Stimulated activated CD8-positive, alpha-beta memory T cell treated with anti-CD3 and anti-CD28 coated beads, Interleukin-4, amount 100 ng/mL, for 1 hour (primary cell): ENCODE measurements around the gene FOXP1.

Experiments used
- DNase-seq, 2 donors: peaks; one replicate each; pipeline ENCODE4 v3.0.0-alpha.2; 2020; ENCODE audit warnings: low read depth in 2 of 2, low spot score in 1 of 2

Gene FOXP1

DNA sequence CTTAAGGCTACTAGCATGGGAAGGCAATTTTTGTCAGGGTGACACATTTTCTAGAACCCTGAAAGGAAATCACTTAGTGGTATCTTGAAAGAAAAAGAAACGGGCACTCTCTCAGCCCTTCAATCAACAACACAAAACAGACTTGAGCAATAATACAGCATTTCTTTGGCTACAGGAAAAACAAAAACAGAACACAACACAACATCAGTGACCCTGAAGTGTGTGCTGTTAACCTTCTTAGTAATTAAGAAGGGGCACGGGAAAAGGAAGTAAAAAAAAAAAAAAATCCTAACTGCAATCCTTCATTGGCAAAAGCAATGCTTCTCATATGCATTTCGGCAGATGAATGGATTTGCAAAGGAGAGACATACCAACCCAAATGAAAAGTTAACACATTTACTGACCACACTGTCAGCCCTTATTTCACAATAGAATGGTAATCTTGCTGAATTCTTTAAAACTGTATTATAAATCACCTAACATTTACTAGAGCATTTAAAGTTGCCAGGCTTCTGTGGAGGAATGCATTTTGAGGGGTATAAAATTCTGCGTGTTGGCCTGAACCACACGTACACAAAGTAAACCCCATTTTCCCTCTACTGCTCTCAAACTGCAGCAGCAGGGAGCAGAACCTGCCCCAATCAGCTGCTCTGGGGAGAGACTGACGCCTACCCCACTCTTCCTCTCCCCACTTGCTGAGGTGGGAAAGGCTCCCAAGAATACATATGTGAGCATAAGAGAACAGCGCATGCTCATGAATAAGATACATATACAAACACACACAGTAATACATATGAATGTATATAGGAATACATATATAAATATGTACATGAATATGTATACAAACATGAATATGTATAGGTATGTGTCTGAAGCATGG, 198.5 kb downstream of the FOXP1 start:
- no peak for DNase-seq

DNA sequence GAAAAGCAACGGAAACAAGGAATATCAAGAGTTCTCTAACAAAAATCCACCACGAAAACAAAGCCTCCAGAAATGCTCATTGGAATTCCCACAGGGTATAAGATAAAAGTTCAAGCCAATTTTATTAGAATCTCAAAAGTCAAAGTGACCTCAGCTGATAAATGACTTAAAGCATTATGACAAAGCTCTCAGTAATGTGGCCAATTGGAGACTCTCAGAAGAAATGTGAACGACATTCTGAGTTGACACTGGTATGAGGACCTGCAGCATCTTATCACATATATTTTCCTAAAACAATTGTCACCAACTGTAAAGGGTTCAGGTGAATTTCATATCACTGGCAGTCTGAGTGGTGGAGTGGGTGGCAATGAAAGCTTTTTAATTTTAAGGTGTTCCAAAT, 199.1 kb downstream of the FOXP1 start:
- no peak for DNase-seq

DNA sequence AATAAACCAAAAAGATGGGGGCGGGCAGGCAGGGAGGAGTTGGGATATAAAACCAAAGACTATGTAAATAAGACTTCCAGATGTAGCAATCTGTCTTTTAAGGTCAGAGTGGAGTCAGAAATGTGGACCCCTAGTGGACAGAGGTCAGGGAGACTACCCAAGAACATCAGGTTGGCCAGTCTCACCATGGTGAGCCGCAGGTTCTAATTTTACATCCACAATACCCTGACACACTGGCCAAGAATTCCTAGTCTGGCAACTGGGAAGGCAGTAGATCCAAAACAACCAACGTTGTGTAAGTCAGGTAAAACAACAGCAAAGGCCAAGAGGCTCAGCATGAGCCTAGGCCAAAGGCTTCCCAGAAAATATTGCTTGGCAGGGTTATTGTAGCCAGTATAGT, 203.4 kb downstream of the FOXP1 start:
- no peak for DNase-seq

DNA sequence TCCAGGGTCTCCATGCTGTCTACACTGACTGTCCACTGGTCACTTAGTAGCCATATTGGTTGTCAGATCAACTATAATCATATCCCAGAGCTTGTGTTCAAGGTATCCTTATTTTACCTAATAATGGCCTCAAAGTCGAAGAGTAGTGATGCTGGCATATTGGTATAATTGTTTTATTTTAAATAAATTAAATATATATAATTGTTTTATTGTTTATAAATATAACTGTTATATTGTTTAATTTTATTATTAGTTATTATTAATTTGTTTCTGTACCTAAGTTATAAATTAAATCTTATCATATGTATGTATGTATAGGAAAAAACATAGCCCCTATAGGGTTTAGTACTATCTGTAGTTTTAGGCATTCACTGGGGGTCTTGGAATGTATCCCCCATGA, 205.0 kb downstream of the FOXP1 start:
- no peak for DNase-seq

DNA sequence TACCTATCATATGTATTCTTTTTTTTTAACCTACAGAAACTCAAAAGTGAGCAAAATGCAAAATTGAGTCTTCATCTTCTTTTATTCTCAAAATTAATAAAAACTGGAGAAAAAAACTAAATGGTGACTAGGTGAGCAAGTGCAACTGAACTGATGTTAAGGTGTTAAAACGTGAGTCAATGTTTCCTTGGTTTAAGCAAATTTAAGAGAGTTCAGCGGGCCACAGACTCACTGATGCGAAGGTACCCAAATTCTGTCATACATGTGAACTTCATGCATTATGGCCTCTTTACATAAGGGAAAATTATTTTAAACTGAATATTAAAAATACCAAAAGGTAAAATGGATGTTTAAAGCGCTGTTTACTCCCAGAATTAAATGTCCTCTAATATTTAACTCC, 206.6 kb downstream of the FOXP1 start:
- DNase-seq, result no peak

DNA sequence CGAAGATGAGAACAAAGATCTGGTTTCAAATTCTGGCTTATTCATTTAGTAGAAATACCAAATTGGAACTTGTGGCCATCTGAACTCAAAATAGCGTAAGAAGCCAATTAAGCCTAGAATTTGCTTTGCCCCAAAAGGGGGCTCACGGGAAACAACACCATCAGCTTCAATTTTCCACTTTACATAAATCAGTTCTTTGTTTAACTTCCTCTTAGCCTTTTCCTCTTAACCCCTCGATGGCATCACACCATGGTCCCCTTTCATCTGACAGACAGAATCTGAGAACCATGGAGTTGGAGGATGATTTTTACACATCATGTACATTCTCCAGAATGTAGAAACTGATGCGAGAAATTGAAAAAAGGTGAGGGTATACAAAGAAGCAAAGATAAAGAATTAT, 207.0 kb downstream of the FOXP1 start:
- DNase-seq, result no peak

DNA sequence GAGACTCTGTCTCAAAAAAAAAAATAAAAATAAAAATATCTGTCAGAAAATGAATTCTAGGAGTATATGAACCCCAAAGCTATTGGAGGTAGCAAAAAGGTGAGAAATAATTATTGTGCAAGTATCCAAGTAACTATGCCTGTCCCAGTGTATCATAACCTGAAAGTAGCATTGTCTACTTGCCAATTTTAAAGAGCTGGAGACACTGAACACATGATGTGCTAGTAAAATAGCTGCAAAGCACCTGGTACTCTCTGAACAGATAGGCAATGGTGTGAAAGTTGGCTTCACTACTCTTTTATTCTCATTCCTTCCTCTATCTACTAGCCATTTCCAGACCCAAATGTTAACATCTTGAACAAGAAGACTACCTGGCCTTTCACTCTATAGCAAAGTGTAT, 208.9 kb downstream of the FOXP1 start:
- DNase-seq, result no peak

DNA sequence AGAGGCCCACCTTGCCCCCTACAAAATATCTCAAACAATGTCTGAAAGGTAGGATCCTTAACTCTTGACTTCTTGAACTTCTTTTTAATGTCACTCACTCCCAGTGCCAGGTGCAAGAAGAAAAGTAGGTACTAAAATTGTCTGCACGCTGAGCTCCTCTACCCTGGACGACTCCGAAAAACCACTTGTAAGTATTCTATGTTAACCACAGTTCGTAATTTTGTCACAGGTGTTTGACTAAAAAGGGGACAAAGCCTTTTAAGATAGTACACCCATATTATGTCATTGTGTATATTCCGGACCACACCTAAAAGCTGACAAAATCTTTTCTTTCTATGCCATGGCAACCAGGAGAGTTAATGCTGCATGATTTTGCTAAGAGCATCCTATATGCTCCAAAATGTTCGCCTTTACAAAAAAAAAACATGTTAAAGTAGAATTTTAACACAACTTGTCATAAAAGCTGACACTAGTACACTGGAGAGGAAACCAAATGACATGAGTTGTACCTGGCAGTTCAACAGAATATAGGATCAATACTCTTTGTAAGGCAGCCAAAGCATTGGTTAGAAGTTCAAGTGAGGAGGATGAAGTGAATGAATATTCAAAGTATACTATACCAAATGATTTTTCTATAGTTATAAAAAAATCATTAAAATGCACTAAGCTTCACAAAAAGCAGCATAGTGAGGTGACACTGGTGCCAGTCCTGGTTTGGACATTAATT, 210.5 kb downstream of the FOXP1 start:
- DNase-seq, result no peak

DNA sequence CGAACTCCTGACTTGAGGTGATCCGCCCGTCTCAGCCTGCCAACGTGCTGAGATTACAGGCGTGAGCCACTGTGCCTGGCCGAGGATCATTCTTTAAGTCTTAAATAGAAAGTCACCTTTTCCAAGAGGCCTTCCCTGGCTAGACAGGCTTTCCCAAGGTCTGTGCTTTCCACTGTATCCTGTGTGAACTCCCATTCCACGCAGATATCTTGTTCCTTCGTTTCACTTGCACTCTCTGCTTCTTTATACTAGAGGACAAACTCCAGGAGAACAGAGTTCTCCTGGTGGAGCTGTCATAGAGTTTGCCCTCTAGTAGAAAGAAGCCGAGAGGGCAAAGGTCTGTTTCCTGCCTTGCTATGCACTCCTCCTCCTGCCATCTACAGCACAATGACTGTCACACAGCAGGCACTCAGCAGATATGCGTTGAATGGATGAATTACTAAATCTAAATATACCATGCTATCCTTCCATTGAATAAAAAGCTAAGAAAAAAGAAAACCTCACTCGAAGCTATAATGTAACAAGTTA, 211.2 kb downstream of the FOXP1 start:
- no peak for DNase-seq

DNA sequence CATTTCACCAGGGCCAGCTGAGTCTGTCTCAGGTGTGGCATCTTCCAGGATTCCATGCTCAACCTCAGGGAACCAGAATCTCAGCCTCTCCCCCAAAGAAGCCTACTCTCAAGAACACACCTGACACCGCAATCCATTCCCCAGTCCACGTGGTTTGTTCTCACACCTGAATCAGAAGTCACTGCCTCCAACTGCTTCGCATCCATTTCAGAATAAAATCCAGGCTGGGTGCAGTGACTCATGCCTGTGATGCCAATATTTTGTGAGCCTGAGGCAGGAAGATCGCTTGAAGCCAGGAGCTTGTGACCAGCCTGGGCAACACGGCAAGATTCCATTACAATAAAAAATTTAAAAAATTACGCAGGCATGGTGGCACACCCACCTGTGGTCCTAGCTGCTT, 212.2 kb downstream of the FOXP1 start:
- DNase-seq, result no peak

DNA sequence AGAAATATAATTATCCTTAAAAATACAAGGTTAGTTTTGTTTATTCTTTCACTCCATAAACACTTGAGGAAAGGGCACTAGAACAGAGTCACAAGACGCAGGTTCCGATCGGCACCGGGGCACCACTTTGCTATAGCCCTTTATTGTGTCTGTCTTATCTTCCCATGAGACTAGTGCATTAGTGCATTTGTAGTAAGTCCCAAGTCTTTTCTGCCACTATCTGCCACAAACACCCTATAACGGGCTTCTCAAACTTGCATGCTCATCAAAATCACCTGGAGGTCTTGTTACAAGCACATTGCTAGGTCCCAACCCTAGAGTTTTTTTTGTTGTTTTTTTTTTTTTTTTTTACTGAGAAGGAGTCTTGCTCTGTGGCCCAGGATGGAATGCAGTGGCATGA, 213.1 kb downstream of the FOXP1 start:
- no peak for DNase-seq

DNA sequence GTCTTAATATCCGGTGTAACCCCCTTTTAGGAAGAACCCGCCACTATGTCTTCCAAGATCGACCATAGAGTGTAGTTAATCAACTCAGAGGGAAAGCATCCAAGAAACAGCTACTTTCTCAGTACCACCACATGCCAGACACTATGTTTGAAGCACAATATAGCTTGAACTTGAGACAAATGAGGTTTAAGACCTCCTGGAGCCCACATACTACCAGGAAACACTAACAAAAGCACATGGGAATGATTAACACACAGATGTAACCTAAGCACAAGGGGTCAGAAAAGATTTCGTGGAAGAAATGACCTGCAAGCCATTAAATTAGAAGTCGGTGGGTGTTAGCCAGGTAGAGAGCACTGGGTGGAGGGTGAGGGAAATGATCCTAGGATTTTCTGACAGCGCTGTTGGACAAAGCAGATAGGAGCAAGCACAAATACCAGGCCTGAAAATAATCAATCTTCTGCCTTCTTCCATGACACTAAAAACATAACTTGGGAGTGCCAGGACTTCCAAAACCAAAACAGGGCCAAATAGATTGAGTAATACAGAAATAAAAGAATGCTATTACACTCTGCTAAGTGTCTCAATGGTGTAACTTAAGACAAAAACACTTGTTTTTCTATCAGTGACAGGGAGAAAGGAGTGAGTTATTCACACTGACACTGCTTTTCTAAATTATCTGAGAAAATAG, 213.7 kb downstream of the FOXP1 start:
- no peak for DNase-seq

DNA sequence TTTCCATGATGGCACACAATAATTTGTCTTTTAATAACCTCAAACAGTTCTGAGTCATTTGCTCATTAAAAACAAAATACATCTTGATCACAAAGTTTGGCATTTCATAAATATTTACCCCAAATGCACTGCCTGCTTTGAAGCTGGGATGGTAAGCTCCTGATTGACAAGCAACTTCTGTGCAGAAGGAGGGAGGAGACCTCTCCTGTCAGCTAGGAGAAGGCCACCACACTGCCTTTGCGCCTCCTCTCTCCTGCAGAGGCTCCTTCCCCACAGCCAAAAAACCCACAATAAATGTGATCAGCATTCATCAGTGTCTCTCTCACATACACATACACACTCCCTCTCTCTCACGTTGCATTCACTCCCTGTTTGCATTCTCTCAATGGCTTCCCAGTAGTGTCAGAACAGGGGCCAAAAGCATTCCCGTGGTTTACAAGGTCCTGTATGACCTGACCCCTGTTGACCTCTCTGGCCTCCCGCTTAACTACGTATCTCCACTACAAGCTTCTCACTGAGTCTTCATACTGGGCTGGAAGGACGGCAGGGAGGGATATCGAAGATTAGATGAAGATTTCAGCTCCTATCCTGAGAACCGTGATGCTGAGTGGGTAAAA, 216.4 kb downstream of the FOXP1 start:
- DNase-seq, result no peak

DNA sequence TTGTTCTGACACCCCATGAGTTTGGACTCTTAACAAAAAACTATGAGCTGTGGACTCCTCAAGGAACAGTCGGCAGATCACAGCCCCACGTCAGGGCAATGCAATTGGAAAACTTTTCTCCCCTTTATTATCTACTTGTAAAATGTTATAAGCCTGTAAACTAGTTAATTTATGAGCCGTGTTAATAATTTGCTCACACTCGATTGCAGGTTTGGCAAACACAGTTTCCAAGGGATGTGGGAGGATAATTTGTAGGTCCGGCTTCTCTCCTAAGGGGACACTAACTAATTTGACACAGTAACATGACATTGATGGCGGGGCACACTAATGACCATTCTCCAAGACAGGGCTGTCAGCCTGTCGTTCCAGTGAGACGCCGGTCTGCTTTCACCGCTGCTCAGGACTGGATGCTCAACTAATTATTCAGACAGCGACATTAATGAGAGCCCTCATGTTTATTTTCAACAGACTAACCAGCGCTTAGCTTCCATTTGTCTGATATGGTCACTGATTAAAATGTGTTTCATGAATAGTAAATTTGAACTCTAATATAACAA, 222.1 kb downstream of the FOXP1 start:
- DNase-seq, result no peak

DNA sequence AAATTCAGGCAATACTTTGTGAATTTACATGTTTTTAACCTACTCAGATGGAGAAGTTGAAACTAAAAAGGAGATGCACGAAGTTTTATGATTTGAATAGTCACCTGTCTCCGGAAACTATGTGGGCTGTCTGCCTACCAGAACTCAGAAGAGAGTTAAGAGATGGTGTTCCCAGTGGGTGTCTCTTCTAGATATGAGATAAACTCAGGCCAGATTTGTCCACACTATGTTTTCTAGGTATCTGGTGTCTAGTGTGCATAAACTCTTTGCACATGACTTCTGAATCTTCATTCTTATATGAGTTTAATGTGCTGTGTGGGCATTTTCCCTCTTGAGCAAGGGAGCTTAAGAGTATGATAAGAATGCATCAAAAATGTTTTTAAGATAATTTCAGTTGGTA, 222.8 kb downstream of the FOXP1 start:
- no peak for DNase-seq

DNA sequence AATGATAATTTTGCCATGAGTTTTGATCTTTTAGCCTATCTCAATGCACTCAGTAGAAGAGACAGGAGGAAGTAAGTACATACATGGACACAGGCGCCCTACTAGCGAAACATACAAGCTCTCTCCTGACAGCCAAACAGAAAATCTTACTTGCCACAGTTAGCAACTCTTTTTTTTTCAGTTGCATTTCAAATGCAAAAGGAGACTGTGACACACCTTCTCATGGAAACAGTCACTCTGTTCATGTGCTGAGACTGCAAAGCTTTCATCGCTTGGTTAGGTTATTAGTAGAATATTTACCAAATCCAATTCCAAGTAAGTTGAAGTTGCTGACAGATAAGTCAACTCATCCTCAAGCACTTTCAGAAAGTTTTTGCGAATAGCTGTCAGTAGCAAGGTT, 223.3 kb downstream of the FOXP1 start:
- DNase-seq, result no peak

DNA sequence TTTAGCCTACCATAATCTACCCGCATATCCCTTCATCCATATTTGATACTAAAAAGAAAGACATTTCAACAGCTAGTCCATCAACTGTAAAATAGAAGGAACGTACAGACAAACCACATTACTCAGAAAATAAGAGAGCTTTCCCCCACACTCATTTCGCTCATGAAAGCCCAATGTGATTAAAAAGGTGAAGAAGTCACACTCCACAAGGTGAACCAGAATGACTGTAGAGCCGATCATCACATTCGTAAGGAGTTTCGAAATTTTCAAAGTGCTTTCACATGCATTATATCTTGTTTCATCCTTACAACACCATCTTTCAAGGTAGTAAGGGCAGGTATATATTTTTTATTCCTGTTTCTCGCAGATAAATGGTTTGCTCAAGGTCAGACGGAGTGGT, 225.3 kb downstream of the FOXP1 start:
- no peak for DNase-seq

DNA sequence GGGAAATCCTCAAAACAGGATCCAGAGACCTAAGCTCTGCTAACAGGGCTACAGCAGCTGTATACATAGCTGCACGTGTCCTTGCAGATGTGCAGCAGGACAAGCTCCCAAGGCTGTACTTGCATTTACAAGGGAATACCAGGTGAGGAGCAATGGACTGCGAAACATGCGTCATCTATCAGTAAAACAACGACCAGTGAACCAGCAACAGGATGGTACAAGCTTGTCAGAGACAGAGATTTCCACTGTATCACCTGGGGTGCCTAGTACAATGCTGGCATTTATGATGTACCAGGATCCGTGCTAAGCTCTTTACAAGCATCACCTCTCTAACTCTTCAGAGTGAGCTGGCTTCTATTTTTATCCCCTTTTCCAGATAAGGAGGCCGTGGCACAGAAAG, 227.3 kb downstream of the FOXP1 start:
- no peak for DNase-seq

DNA sequence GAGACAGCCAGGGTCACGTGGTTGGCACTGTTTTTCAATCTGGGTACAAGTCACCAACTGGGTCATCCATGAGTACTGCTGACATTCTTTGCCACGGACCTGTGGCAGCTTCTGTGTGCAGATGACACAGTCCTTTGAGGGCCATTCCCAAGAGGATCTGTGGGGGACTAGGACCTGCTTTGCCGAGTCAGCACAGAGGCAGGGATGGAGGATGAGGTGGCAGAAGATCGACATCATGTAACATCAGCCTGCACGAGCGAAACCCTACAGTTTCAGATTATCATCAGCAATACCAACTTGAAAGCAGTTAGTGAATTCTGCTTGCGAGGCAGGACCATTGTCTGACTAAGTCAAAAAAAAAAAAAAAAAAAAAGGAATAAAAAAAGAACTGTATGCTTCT, 227.7 kb downstream of the FOXP1 start:
- DNase-seq, result no peak

DNA sequence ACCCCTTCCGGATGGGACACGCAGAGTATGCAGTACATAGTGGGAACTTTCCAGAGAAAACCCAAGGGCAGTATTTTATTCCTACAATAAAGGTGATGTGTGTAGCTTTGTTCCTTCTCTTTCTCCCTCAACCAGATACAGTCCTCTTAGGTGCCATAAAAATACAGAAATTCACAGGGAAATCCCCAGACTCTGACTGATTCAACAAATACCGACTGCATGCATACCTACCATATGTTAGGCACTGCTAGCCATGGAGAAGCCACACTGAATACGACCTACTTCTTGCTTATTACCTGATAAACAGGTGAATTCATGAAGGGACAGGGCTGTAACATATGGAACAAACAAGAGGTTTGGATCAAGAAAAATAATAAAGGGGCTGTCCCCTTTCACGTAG, 228.5 kb downstream of the FOXP1 start:
- DNase-seq, result no peak
